RWPE1 (cell line): Measurements from ENCODE around the gene NMNAT2.

Experiments used
- CTCF ChIA-PET: fragments of 350-600 bp; sonication (Branson Sonifier 250); formaldehyde crosslinking; extraction: SDS; loops from one replicate; lab custom pipeline; 2021; lab: Yijun Ruan, JAX
- POLR2A ChIA-PET: fragments of 400-600 bp; formaldehyde crosslinking; extraction: SDS; loops from one replicate; lab custom pipeline; 2020; ENCODE audit warnings: antibody characterized with exemption; ENCODE audit not compliant: low non-redundant PET; lab: Yijun Ruan, JAX
- DNase-seq: peaks from one replicate; pipeline ENCODE4 v3.0.0; 2012; ENCODE audit warnings: low spot score
- H3K27ac ChIP-seq: fragments of 450-650 bp; 2 replicates; pipeline ENCODE4 v1.5.1; 2017
- TF ChIP-seq, protein P1 (sequence below): fragments of 450-650 bp; conservative IDR thresholded peaks from 2 replicates; pipeline ENCODE4 v1.5.1; 2017; ENCODE audit warnings: low read depth, mild to moderate bottlenecking

The NMNAT2 gene

GRCh38 chr1:183323849-183324683, 94.1 kb downstream of the NMNAT2 start:
- TF ChIP-seq, protein P1, sequence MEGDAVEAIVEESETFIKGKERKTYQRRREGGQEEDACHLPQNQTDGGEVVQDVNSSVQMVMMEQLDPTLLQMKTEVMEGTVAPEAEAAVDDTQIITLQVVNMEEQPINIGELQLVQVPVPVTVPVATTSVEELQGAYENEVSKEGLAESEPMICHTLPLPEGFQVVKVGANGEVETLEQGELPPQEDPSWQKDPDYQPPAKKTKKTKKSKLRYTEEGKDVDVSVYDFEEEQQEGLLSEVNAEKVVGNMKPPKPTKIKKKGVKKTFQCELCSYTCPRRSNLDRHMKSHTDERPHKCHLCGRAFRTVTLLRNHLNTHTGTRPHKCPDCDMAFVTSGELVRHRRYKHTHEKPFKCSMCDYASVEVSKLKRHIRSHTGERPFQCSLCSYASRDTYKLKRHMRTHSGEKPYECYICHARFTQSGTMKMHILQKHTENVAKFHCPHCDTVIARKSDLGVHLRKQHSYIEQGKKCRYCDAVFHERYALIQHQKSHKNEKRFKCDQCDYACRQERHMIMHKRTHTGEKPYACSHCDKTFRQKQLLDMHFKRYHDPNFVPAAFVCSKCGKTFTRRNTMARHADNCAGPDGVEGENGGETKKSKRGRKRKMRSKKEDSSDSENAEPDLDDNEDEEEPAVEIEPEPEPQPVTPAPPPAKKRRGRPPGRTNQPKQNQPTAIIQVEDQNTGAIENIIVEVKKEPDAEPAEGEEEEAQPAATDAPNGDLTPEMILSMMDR: no peak
- no peak for DNase-seq
- H3K27ac ChIP-seq: no peak overlapping the region
- CTCF ChIA-PET: interaction anchor here (1.4 kb wide), 1 partner anchor 17 kb away, joined by 3 read pairs; no protein-coding TSS in a partner anchor
- POLR2A ChIA-PET: no interaction called here

DNA sequence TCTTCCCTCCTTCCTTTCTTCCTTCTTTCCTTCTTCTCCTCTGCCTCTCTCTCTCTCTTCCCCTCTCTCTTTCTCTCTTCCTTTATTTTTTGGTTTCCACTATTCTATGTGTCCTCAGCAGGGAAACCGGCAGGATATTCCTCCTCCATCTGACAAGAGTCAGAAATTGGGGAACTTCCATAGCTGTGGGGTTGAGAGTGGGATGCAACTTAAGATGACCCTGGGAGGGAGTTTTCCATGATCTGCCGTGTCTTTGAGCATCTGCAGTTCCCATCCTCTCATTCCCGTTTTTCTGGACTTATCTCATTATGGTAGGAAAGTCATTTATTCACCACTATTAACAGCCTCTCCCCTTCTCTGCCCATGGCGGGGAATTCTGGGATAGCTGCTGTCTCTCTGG, 98.6 kb downstream of the NMNAT2 start:
- ChIA-PET POLR2A (no interaction called here), CTCF (interaction anchor here (0.9 to 2.7 kb wide), 6 partner anchors 13 to 94 kb away, joined by 3 to 36 read pairs (median 4); no protein-coding TSS in a partner anchor)
- TF ChIP-seq, protein P1: no peak
- no peak for DNase-seq
- H3K27ac ChIP-seq: no peak overlapping the region

DNA sequence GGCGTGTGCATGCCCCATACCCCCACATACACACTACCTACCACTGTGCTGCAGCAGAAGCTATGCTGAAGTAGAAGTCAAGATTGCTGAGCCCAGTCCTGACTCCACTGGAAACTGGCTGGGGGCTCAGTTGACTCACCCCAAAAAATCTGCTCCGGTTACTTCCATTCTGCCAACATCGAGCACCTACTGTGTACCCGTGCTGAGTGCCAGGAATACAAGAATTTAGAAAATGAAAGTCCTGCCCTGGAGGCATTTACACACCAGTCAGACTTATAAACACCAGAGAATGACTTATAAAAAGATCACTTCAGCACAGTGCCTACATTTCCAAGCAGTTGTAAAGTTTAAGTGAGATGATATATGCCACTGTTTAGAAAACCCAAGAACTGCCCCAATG, 99.1 kb downstream of the NMNAT2 start:
- ChIA-PET POLR2A (no interaction called here), CTCF (interaction anchor here (0.6 to 2.7 kb wide), 11 partner anchors 11 to 360 kb away, joined by 3 to 36 read pairs (median 4); no protein-coding TSS in a partner anchor)
- no peak overlapping the region for H3K27ac ChIP-seq
- no peak for DNase-seq
- TF ChIP-seq, protein P1: no peak

DNA sequence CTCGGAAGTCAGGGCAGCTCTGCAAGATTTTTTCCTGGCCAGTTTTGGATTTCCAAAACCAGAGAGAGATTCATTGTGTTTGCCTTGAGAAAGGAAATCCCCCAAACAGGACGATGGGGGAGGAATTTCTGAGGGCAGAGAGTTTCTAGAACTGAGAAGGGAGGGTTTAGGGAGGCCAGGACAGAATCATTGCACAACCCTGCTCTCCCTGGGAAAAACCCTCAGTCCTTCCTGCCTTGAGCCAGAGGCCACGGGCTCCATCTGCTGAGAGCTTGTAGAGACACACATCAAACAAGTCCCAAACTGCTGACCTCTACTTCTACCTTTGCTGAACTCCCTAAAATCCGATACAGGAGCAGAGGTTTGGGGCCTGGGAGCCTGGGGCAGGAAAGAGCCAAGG, 99.7 kb downstream of the NMNAT2 start:
- CTCF ChIA-PET: interaction anchor here (0.6 to 2.7 kb wide), 14 partner anchors 12 to 1553 kb away, joined by 3 to 36 read pairs (median 4); no protein-coding TSS in a partner anchor
- peak overlapping the region; percentile 26 for H3K27ac ChIP-seq
- TF ChIP-seq, protein P1: peak; percentile 73
- peak; percentile 74 for DNase-seq
- POLR2A ChIA-PET: no interaction called here

DNA sequence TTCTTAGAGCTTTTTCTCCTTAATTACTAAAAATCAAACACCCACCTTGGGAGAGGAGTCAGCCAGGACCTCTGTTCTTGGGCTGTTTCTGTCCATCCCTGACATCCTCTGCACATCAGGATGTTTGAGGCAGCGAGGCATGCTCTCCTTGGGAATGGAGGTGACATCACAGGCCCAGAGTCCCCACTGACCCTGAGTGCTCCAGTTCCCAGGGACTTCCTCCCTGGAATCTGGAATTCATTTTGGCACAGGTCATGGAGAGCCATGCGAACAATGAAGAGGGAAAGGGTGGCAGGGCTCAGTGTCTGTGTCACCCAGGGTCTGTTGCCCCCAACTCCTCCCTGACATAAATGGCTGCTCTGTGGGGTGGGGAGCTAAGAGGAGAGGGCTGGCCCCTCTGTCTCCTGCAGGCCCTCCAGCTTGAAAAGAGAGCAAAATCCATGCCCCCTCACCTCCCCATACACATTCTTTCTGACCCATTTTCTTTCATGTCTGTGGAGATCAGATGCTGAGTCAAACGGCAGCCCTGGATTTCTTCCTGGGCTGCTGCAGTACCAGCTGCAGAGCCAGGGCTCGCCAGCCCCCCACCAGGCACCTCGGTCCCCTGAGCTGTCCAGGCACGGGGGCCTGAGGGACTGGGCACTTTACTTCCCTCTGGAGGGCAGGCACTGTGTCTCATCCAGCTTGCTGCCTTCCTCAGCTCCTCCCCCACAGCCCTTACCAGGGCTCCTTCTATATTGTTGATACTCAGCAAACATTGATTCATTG, 102.0 kb downstream of the NMNAT2 start:
- ChIA-PET POLR2A (no interaction called here), CTCF (no interaction called here)
- TF ChIP-seq, protein P1: no peak
- DNase-seq: no peak
- no peak overlapping the region for H3K27ac ChIP-seq

DNA sequence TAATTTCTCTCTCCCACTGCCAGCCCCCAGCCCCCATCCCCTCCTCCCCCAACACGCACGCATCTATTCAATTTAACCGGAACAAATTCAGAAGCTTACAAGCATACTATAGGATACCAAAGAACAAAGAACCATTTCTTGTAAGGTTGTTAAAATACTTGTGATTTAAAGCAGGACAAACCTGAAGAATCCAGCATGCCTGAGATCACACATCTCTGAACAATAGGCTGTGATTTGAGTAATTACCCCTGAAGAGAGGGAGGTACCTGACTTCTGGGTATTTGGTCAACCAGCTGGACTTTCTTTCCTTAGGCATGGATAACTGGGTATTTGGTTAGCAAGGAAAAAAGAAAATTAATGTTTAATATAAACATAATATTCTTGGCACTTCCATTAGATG, 105.1 kb downstream of the NMNAT2 start:
- DNase-seq: no peak
- H3K27ac ChIP-seq: no peak overlapping the region
- POLR2A ChIA-PET: no interaction called here
- CTCF ChIA-PET: no interaction called here
- TF ChIP-seq, protein P1: no peak
